HFFc6 (cell line): ENCODE measurements around the gene PACSIN1. TPM values are rescaled to one million over a fixed set of nuclear protein-coding genes. Genes with fewer than 3 reads are reported as not detected.

Experiments
- DNase-seq: peaks from one replicate; pipeline ENCODE4 v3.0.0-alpha.2; 2018
- H3K27ac Mint-ChIP-seq: 2 replicates; pipeline ENCODE4 v1.8.0; 2020; ENCODE audit warnings: mild to moderate bottlenecking, mixed read lengths
- H3K27me3 Mint-ChIP-seq: 2 replicates; pipeline ENCODE4 v1.8.0; 2021; ENCODE audit warnings: mild to moderate bottlenecking, moderate library complexity, mixed read lengths; ENCODE audit not compliant: insufficient read depth
- H3K36me3 Mint-ChIP-seq: 2 replicates; pipeline ENCODE4 v1.8.0; 2021; ENCODE audit warnings: low read depth, mixed read lengths
- H3K4me1 Mint-ChIP-seq: 2 replicates; pipeline ENCODE4 v1.8.0; 2020; ENCODE audit warnings: low read depth, mixed read lengths
- H3K4me3 Mint-ChIP-seq: 2 replicates; pipeline ENCODE4 v1.8.0; 2020; ENCODE audit warnings: mild to moderate bottlenecking, moderate library complexity, mixed read lengths
- H3K9me3 Mint-ChIP-seq: 2 replicates; pipeline ENCODE4 v1.8.0; 2020; ENCODE audit warnings: mild to moderate bottlenecking, mixed read lengths
- CTCF ChIP-seq: fragments of 200-600 bp; sonication (generic); IDR thresholded peaks from 2 replicates; pipeline ENCODE4 v1.5.0; 2021; ENCODE audit warnings: antibody characterized with exemption, mild to moderate bottlenecking
- total RNA-seq, 6 experiments: library from RNA; stranded (reverse); fragmentation: NEBNext Ultra II Directional; extraction: Animal tissue kit (Norgen Biotek cat#: 25700); gene quantifications; 2 replicates in 1 of 6; 3 replicates in 5 of 6; pipeline ENCODE4 v1.2.3, GENCODE V29; 2021

The PACSIN1 gene
- total RNA-seq, 6 experiments from 2014 or later: not detected

GRCh38 chr6:34556031-34556471 is 90.2 kb downstream of the PACSIN1 start, which contains the start of gene SPDEF:
TSS of gene SPDEF (minus strand) at chr6:34556329. CDS start at chr6:34544455, 11,874 bp downstream.
- no peaks in the 10 kb centered on the region; the same call in 1 of the 2 replicates for H3K9me3 Mint-ChIP-seq
- no peak within 1 kb of the TSS for H3K27ac Mint-ChIP-seq
- TF ChIP-seq CTCF: peak; percentile 28; the same call in 1 of the 2 replicates
- peaks cover 22% of the 10 kb centered on the region for H3K27me3 Mint-ChIP-seq
- H3K4me1 Mint-ChIP-seq: peaks cover 15% of the 10 kb centered on the region
- DNase-seq: no peak
- no peaks in the 10 kb centered on the region for H3K36me3 Mint-ChIP-seq
- no peak within 1 kb of the TSS for H3K4me3 Mint-ChIP-seq

DNA sequence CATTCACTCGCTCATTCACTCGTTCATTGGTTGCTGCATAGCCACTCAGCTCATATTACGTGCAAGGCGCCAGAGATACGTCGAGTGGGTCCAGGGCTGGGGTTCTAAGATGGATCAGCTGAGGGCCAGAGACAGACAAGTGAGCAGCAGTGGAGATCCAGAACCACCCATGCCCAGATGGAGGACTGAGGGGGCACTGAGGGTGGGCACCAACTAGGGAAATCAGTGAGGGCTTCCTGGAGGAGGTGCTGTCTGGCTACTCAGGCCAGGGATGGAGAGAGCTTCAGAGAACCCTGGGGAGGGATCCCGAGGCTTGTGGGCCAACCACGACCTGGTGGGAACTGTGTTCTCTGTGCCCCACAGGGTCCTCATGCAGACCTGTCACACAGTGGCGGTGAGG is 90.6 kb downstream of the PACSIN1 start:
- DNase-seq: no peak
- H3K27me3 Mint-ChIP-seq: peaks cover 18% of the 10 kb centered on the region
- no peaks in the 10 kb centered on the region for H3K36me3 Mint-ChIP-seq
- no peak for TF ChIP-seq CTCF
- H3K9me3 Mint-ChIP-seq: no peaks in the 10 kb centered on the region; the same call in 1 of the 2 replicates
- H3K4me1 Mint-ChIP-seq: peaks cover 15% of the 10 kb centered on the region
- H3K4me3 Mint-ChIP-seq: no peak overlapping the region
- H3K27ac Mint-ChIP-seq: no peak overlapping the region

- no peak for TF ChIP-seq CTCF
- H3K36me3 Mint-ChIP-seq: no peaks in the 10 kb centered on the region
- peaks cover 15% of the 10 kb centered on the region for H3K4me1 Mint-ChIP-seq
- H3K27me3 Mint-ChIP-seq: peaks cover 15% of the 10 kb centered on the region
- no peaks in the 10 kb centered on the region; the same call in 1 of the 2 replicates for H3K9me3 Mint-ChIP-seq
- no peak for DNase-seq
- no peak overlapping the region for H3K27ac Mint-ChIP-seq
- no peak overlapping the region for H3K4me3 Mint-ChIP-seq
Observed at GRCh38 chr6:34557228-34557627, 91.4 kb downstream of the PACSIN1 start.

DNA sequence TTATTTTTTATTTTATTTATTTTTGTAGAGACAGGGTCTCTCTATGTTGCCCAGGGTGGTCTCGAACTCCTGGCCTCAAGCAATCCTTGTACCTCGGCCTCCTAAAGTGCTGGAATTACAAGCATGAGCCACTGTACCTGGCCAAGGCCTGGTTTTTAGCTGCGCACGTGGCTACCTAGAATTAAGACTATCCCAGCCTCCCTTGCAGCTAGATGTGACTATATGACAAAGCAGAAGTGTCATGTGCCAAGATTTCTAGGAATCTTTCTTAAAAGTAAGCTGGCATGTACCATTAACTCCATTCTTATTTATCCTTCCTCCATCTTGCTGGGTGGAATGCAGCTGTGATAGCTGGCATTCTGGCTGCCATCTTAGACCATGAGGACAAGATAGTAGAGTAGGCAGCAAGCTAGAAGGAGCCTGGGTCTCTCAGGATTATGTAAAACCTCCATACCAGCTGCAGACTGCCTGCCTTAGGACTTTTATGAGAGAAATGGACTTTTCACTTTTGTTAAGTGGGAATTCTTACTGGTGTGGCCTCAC is 92.4 kb downstream of the PACSIN1 start:
- Mint-ChIP-seq H3K9me3 (no peaks in the 10 kb centered on the region; the same call in 1 of the 2 replicates), H3K4me1 (peaks cover 15% of the 10 kb centered on the region), H3K27me3 (peaks cover 9% of the 10 kb centered on the region), H3K36me3 (no peaks in the 10 kb centered on the region), H3K4me3 (no peak overlapping the region), H3K27ac (no peak overlapping the region)
- no peak for TF ChIP-seq CTCF
- no peak for DNase-seq

GRCh38 chr6:34559651-34560365 is 93.9 kb downstream of the PACSIN1 start:
- peaks cover 7% of the 10 kb centered on the region for H3K27me3 Mint-ChIP-seq
- H3K9me3 Mint-ChIP-seq: no peaks in the 10 kb centered on the region; the same call in 1 of the 2 replicates
- no peak overlapping the region; the same call in 1 of the 2 replicates for H3K27ac Mint-ChIP-seq
- H3K4me1 Mint-ChIP-seq: peaks cover 15% of the 10 kb centered on the region
- TF ChIP-seq CTCF: no peak
- no peak overlapping the region for H3K4me3 Mint-ChIP-seq
- no peak for DNase-seq
- no peaks in the 10 kb centered on the region for H3K36me3 Mint-ChIP-seq
